Measurements from ENCODE around the gene PIGK. TPM values are rescaled to one million over a fixed set of nuclear protein-coding genes. Genes with fewer than 3 reads are reported as not detected.

The PIGK gene
- 10 to 100 TPM; 20.4 to 21.2 TPM for total RNA-seq

DNA sequence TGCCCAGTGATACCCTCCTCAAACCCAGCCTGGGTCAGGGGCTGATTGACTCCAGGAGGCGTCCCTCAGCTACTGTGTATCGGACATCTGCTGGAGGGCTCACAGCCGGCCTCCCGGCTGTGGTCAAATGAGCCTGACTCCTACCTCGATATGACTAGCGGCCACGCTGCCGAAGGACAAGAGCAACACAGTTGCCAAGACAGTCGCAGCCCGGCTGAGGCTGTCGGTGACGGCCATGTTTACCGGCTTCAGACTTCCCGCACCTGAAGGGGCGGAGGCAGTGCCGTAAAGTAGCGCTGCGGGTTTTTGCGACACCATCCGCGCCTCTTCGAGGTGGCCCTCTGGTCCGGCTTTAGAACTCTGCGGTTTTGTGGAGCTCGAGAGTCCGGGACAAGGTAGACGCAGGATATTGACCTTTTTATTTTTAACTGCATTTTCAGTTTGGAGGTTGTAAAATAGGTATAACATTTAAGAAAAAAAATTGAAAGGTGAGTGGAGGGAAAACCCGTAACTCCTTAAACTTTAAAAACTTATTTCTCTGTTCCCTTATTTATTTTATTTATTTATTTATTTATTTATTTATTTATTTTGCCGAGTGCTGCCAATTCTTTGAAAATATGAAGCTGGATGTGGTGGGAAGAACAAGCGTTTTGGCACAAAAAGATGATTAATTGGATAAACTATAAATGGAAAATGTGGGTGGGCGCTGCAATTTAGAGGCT is at the start of gene PIGK:
Gene PIGK (minus strand): TSS at position 265 of the 722 bp plus-strand sequence. CDS start 28 bp downstream, at position 237.

Small RNA genes lying within 50 kb of the gene (microRNA-seq; reads per million reads assigned to microRNA genes)
- gene MIR7156 (ENCODE audit: borderline microRNAs expressed, borderline replicate concordance): not detected

Other genes with a start within 250 kb of the PIGK start
- 1 to 10 TPM; 5.3 to 6.6 TPM for gene AK5, start 62.6 kb upstream of the PIGK start, total RNA-seq

All from activated naive CD4-positive, alpha-beta T cell treated with anti-CD3 and anti-CD28 coated beads, Interleukin-2, amount 10 ng/mL, durations not matched to agents 5 hours and 36 hours (primary cell).